DMS53 treated with DMSO at 0.1 percent for 48 hours (cell line): Measurements from ENCODE around the gene CIDEB.

Source experiments
- DNase-seq: peaks from one replicate; lab custom pipeline; 2025; ENCODE audit not compliant: unreplicated experiment; lab: John Stamatoyannopoulos, UW

The CIDEB gene

DNA sequence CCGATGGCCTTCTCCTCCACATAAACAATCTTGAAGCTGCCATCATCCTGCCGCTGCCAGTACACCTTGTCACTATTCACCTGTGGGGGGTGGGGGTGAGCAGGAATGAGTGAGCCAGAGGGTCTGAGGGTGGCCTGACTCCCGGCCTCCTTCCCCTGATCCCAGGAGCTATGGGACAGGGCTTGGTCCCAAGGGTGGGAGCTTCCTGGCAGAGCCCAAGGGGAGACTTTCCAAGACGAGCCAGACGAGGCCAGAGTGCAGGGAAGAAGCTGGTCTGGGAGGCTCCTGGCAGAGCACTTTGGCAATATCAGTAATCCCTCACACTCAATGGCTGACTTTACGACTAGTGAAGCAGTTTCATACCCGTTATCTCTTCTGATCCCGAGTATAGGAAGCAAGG, 52.3 kb downstream of the CIDEB start:
- no peak for DNase-seq
